GM21367 (cell line): Measurements from ENCODE around the gene KDM7A.
A peak's percentile ranks its signal among the peaks of the same experiment; 100 is the strongest.
"Not testable (repeated sequence)": the region's sequence is repeated elsewhere in the genome, so short reads cannot be mapped to it uniquely, and the experiment has no call there.

Source experiments
- ATAC-seq: cut with Tn5 transposase; IDR thresholded peaks from one replicate; pipeline ENCODE4 v1.9.1; 2021; ENCODE audit not compliant: unreplicated experiment

Gene KDM7A

GRCh38 chr7:140203556-140203955 is 26.8 kb upstream of the KDM7A start:
- no peak for ATAC-seq

GRCh38 chr7:140202942-140203341 is 26.2 kb upstream of the KDM7A start:
- not testable (repeated sequence) for ATAC-seq

DNA sequence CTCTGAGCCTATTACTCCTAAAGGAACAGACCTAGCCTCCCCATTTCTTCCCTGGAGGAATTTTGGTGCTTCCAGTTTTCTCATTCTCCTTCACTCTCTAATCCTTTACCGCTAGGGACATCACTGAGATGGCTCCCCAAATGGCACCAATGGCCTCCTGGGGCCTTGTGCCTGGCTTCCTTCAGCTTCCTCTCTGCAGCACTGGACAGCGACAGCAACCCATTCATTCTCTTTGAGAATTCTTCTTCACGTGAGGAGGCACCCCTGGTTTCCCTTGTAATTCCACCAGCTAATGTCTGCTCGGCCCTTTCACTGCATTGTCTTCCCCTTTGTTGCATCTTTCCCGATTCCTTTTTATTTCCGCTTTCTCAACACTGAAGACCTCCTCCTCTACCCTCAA is 24.6 kb upstream of the KDM7A start:
- ATAC-seq = no peak

DNA sequence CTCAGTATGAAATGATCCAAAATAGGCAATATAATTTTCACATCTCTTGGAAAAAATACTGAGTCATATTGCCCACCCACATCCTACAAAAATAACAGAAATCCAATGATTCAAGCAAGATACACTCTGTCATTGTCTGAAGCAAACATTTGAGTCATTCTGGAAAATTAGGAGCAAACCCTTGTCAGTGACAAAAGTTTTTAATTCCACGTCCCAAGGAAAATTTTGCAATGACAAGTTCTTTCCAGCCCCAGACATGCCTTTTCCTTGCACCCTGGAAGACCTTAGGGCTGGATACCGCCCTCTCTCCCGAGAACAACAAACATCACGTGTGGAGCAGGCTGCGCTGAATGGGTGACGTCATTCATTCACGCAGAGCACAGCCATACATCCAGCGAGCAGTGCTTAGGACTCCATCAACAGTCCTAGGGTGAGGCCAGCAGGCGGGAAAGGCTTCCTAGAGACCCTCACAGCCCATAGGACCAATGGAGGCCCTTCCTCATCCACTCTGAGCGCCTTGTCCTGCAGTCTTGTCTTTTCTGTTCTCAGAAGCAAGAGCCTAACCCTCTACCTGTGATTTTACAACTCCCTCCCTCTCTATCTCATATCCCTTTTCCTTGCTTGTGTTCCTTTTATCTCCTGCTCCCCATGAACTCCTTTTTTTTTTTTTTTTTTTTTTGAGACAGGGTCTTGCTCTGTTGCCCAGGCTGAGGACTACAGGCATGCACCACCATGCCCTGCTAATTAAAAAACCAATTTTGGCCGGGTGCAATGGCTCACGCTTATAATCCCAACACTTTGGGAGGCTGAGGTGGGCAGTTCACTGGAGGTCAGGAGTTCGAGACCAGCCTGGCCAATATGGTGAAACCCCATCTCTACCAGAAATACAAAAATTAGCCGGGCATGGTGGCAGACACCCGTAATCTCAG is 23.5 kb upstream of the KDM7A start:
- no peak for ATAC-seq

GRCh38 chr7:140197938-140198337 is 21.2 kb upstream of the KDM7A start:
- no peak for ATAC-seq

DNA sequence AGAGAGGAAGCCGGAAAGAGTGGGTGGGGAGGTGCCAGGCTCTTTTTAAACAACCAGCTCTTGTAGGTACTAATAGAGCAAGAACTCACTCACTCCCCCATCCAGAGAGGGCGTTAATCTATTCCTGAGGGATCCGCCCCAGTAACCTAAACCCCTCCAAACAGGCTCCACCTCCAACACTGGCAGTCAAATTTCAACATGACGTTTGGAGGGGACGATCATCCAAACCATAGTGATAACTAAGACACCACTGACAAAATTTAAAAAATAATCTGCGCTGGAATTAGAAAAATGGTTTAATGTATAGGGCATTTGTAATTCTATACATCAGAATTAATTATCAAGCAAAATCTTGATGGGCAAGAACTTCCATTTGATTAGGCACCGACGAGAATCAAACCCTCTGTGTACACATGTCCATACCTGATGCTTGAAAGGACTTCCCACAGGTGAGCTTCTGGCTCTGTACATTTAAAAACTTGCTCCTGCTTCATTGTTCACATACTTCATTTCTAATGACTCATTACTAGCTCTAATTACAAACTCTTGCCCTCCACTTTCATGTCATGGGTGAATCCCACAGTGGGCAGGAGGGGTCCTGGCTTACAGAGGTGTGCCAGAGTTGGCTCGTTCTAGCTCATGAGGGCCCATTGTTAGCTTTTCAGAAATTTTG is 20.6 kb upstream of the KDM7A start:
- ATAC-seq = no peak

DNA sequence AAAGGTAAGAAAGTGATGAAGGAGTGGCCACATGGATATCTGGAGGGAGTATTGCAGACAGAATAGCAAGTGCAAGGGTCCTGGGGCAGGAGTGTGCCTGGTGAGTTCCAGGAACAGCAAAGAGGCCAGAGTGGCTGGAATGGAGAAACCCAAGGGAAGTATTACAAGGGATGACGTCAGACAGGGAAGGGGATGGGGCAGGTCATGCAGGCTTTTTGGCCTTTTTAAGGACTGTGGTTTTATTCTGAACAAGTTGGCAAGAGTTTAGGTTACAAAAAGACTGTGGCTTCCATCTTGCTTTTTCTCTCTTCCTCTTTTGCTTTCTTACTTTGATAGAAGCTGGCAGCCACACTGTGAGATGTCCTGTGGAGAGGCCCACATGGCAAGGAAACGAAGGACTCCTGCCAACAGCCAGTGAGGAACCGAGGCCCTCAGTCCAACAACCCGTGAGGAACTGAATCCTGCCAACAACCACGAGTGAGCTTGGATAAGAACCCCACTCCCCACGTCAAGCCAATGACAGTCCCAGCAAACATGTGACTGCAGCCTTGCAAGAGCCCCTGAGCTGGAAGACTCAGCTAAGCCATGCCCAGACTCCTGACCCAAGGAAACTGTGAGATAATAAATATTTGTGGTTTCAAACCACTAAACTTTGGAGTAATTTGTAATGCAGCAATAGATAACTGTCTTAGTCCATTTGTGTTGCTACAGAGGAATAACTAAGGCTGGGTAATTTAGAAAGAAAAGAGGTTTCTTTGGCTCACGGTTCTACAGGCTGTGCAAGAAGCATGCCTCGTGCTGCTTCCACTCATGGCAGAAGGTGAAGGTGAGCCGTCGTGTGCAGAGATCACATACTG is 19.8 kb upstream of the KDM7A start:
- no peak for ATAC-seq

- no peak for ATAC-seq
Measured at GRCh38 chr7:140195859-140196258, 19.1 kb upstream of the KDM7A start.

DNA sequence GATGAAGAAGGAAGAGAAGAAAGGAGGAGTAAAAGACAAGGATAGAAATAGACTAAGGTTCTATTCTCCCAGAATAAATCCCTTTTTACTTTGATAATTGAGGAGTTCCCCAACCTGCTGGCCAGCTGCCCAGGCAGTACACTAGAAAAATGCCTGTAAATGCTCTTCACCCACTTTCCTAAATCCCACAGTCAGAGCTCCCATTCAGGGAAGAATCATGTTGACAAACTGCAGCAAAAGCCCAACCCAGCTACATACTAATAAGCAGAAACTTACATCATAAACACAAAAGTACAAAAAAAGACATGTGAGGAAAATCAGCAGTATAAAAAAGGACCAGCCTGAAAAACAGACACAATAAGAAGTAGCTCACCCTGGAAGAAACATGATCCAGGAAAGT is 15.8 kb upstream of the KDM7A start:
- ATAC-seq = no peak

- ATAC-seq = no peak
Measured at GRCh38 chr7:140192176-140192575, 15.4 kb upstream of the KDM7A start.

DNA sequence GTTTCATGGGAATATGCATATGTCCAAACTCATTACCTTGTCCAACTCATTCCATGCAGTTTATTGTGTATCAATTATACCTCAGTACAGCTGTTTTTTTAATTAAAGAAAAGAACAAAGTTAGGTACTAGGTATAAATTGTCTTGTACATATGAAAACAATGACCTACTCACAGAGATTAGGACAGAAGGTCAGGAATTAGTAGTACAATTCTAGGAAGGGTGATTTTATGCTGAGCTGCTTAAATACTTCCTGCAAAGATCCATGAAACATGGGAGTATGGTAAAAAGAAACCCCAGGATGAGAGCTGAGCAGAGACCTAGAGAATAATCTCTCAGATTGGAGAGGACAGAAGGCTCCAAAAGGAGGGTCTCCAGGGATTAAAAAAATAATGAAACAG is 13.8 kb upstream of the KDM7A start:
- ATAC-seq = no peak

DNA sequence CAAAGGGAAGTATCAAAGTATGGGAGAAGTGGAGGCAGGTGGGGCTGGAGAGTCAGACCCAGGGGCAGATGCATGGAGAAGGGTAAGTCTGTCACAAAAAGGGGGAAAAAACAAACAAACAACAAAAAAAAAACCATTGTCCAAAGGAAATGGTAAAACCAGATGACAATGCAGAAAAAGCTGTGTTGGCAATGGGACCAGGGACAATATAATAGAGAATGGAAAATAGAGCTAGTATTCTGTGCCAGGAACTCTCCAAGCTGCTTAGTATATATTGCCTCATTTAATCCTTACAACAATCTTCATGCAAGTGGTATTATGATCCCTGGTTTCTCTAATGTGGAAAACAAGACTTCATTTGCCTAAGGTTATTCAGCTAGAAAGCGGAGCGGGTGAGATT is 13.1 kb upstream of the KDM7A start:
- ATAC-seq = no peak

- ATAC-seq = no peak
Measured at GRCh38 chr7:140182917-140183316, 6.1 kb upstream of the KDM7A start.

DNA sequence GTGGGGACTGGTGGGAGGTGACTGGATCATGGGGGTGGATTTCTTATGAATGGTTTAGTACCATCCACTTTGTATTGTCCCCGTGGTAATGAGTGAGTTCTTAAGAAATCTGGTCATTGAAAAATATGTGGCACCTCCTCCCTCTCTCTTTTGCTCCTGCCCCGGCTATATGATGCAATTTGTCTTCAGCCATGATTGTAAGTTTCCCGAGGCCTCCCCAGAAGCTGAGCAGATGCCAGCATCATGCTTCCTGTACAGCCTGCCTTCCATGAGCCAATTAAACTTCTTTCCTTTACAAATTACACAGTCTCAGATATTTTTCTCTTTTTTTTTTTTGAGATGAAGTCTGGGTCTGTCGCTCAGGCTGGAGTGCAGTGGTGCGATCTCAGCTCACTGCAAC is 2.6 kb upstream of the KDM7A start:
- no peak for ATAC-seq

GRCh38 chr7:140176122-140176701 is 571 bp downstream of the KDM7A start:
- no peak for ATAC-seq

DNA sequence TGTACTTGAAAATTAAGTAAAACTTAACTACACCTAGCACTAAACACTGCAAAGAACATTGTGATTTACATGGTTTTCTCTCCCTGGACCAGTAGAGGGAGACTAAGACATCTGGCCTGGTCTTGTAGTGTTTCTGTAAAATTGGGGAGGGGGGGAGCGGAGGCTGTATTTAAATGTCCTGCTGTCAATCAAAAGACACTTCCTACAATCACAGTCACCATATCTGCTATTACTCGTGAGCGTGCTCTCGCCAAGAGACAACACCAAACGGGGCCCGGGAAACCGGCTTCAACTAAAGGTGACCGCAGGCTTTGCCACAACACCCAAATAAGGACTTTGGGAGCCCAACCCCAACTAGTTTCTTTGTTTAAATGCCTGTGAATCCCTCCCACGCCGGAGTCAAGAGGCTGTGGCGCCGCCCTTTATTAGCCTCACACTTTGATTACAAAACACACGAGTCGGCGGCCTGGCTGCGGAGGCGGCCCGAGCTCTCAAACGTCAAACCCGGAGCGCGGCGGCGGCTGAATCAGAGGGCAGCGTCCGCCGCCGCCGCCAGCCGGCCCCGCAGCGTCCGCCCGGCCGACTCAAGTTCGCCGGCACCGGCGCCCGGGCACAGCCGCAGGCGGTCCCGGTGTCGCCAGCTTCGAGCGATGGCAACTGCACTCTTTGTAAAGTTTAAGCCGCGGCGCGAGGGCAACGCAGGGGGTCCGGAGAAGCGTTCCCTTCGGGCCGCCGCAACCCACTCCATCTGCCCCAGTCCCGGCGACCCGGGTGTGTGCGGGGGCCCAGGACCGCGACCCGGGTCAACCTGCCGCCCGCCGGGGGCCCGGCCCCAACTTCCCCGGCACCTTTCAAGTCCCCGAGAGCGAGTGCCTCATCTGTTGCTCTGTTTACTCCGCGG is 1.3 kb downstream of the KDM7A start:
- ATAC-seq = peak; percentile 47

DNA sequence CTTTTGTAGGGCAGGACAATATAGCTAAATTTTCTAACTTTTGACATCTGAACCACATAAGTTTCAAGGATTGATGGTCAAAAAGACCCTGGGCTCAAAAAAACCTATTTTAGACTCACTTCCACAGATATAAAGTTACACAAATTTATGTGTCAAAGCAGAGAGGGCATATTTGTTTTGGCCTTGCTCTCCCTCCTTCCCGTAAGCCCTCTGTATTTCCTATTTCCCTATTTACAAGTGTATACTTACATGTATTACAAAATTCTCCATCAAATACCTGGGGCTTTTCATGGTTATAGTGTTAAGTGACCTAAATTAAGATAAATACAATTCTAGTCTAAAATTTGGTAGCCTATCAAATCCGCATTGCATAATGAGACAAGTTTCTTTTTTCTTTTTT is 2.6 kb downstream of the KDM7A start:
- ATAC-seq = no peak

DNA sequence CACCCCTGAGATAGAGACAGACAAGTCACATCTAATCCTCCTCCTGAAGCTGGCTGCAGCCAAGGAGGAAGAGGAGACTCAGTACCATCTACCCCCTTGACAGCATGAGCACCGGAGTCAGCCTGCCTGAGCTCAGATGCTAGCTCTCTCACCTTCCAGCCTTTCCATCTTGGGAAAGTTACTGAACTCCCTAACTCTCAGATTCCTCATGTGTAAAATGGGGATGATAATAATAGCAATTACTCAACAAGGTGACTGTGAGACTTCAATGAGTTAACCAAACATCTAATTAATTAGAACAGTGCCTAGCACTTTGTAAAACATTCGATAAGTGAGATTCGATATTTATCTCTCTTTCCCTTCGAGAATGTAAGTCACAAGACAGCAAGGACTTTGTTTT is 6.4 kb downstream of the KDM7A start:
- no peak for ATAC-seq

GRCh38 chr7:140168816-140169215 is 8.0 kb downstream of the KDM7A start:
- ATAC-seq = no peak

- ATAC-seq = no peak
Measured at GRCh38 chr7:140165422-140165821, 11.4 kb downstream of the KDM7A start.
